Stomach smooth muscle (tissue), 2 donors: Measurements from ENCODE around the gene PCDHGA3.
"Not testable (repeated sequence)": the region's sequence is repeated elsewhere in the genome, so short reads cannot be mapped to it uniquely, and the experiment has no call there.

Experiments
- H3K27ac ChIP-seq: one replicate; pipeline ENCODE4 v1.7.0; 2013; ENCODE audit warnings: mild to moderate bottlenecking, low read length, inconsistent platforms
- H3K27me3 ChIP-seq, 2 donors: one replicate each; pipeline ENCODE4 v1.7.0; 2013; ENCODE audit warnings: low read length in 2 of 2; ENCODE audit not compliant: insufficient read depth in 2 of 2, control insufficient read depth in 1 of 2
- H3K36me3 ChIP-seq, 2 donors: one replicate each; pipeline ENCODE4 v1.7.0; 2013; ENCODE audit warnings: low read length in 2 of 2; ENCODE audit not compliant: control insufficient read depth in 2 of 2, insufficient read depth in 2 of 2
- H3K4me1 ChIP-seq: one replicate; pipeline ENCODE4 v1.7.0; 2013; ENCODE audit warnings: low read length; ENCODE audit not compliant: control insufficient read depth, insufficient read depth
- H3K4me3 ChIP-seq, 2 donors: one replicate each; pipeline ENCODE4 v1.7.0; 2013; ENCODE audit warnings: low read length in 2 of 2
- H3K9ac ChIP-seq, 2 donors: one replicate each; pipeline ENCODE4 v1.7.0; 2013; ENCODE audit warnings: low read length in 2 of 2, mild to moderate bottlenecking in 1 of 2
- H3K9me3 ChIP-seq, 2 donors: one replicate each; pipeline ENCODE4 v1.7.0; 2013; ENCODE audit warnings: low read length in 2 of 2; ENCODE audit not compliant: control insufficient read depth in 2 of 2
- donor health status: healthy.
- donor health status: Pancreatic carcinoma.

The PCDHGA3 gene

DNA sequence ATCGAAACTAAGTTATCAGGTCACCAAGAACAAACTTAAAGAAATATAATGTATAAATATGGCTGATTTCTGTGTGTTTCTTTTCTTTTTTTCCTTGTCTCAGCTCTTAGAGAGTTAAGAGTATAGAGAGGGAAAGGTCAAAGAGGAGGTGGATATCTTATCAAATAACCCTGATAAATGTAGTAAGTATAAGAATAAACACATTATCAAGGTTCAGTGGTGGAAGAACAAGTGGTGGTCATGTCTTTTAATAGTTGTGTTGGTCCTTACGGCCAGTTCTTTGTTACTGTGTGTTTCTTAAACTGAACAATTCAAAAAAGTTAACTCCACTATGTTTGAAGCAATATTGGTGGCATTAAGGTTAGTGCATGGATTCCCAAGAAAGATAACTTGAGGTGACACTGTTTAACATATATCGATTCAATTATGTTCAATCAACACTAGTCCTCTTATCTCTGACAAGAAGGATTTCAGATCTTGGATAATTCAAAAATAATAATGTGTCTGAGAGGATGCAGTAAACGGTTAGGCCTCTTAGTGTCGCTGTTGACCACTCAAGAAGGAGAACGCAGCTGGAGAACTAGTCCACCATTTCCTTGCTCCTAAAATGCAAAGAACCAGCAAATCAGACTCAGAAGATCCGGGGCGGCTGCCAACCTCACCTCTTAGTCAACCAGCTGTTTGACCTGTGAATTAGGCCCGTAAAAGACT lies at the start of gene PCDHGA3:
Gene PCDHGA3, plus strand, starts transcription at position 588 of the 711 bp plus-strand sequence. CDS start 205 bp downstream, outside the sequence.
- Histone ChIP-seq H3K4me3 (peak within 1 kb of the TSS in 1 of 2 donors; percentile 54), H3K27ac (no peak within 1 kb of the TSS), H3K27me3 (peaks cover 0 to 4% of the 10 kb centered on the region in 2 donors)

DNA sequence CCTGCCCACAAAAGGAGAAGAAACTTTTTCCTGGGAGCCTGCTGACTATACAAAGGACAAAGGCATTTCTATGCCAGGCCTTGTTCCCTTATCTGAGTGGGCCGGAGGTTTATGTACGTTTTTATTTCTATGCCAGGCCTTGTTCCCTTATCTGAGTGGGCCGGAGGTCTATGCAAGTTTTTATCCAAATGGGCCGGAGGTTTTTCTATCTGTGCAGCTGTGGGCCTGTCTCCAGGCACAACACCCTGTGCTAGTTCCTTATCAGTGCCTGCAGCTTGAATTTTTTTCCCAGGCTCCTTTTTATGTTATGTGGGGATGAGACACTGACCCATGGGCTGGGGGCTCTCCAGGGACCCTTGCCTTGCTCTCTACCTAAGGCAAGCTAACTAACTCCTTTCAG lies 45.3 kb upstream of the PCDHGA3 start:
- no peaks in the 10 kb centered on the region for H3K4me1 ChIP-seq
- no peak overlapping the region for H3K4me3 ChIP-seq
- H3K27me3 ChIP-seq, result no peaks in the 10 kb centered on the region
- no peak overlapping the region for H3K9ac ChIP-seq
- no peak overlapping the region for H3K27ac ChIP-seq
- peaks cover 0 to 3% of the 10 kb centered on the region in 2 donors for H3K36me3 ChIP-seq
- peaks cover 29 to 52% of the 10 kb centered on the region in 2 donors for H3K9me3 ChIP-seq

More for the DNA sequence above, at the start of gene PCDHGA3:
- Histone ChIP-seq H3K9me3 (peaks cover 46 to 53% of the 10 kb centered on the region in 2 donors), H3K36me3 (no peaks in the 10 kb centered on the region), H3K9ac (no peak within 1 kb of the TSS), H3K4me1 (no peaks in the 10 kb centered on the region)

DNA sequence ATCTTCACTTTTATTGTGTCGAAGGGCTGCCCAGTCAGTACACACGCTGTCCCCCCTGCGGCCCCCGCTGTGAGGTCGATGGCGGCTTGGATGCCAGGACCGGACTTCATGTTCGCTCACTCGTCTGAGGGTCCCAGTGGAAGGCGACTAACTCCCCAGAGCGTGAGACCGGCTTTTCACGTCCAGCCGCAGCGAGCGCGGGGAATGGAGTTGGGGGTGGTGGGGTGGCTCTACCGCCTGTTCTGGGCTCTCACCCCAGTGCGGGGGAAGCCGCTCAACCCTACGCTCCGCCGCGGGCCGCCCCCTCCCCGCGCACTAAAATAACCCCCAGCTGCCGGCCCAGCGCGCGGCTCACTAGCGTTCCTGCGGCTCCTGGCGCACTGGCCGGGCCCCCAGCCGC lies 39.9 kb upstream of the PCDHGA3 start, which contains the start of gene SLC25A2:
Gene SLC25A2, minus strand, starts transcription at position 294 of the 400 bp plus-strand sequence. Its CDS starts 184 bp downstream, at position 110.
- H3K36me3 ChIP-seq, result no peaks in the 10 kb centered on the region
- no peaks in the 10 kb centered on the region for H3K27me3 ChIP-seq
- peaks cover 32 to 73% of the 10 kb centered on the region in 2 donors for H3K9me3 ChIP-seq
- no peaks in the 10 kb centered on the region for H3K4me1 ChIP-seq
- H3K27ac ChIP-seq, result no peak within 1 kb of the TSS
- no peak within 1 kb of the TSS for H3K9ac ChIP-seq
- peak within 1 kb of the TSS in 1 of 2 donors; percentile 14 for H3K4me3 ChIP-seq

DNA sequence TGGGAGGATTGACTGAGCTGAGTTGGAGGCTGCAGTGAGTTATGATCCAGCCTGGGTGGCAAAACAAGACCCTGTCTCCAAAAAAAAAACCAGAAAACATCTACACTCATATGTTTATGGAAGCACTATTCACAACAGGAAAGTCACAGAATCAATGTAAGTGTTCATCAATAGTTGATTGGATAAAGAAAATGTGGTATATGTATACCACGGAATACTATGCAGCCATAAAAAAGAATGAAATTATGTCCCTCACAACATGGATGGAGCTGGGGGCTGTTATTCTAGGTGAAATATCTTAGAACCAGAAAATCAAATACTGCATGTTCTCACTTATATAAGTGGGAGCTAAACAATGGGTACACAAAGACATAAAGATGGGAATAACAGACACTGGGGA lies 37.0 kb upstream of the PCDHGA3 start:
- Histone ChIP-seq H3K27me3 (no peaks in the 10 kb centered on the region), H3K9ac (no peak overlapping the region), H3K4me1 (no peaks in the 10 kb centered on the region), H3K36me3 (peaks cover 0 to 2% of the 10 kb centered on the region in 2 donors), H3K4me3 (no peak overlapping the region), H3K9me3 (peaks cover 30 to 64% of the 10 kb centered on the region in 2 donors), H3K27ac (no peak overlapping the region)

DNA sequence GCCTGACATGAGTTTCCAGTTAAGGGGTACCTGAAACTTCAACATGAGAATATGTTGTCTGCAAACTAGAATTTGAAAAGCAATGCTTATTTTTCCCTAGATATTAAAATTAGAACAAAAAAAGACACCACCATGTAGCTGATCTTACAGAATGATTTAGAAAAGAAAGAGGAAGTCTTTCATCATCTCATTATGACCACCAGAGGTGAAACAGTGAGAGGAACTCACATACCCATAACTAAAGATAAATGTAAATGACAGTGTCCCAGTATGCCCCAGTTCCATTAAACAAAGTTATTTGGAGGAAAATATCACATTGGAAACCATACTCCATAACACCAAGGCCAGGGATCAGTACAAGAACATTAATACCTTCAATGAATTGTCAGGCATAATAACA lies 29.9 kb upstream of the PCDHGA3 start:
- Histone ChIP-seq H3K9me3 (peaks cover 26 to 57% of the 10 kb centered on the region in 2 donors), H3K4me1 (no peaks in the 10 kb centered on the region), H3K27me3 (no peaks in the 10 kb centered on the region), H3K27ac (no peak overlapping the region), H3K9ac (no peak overlapping the region), H3K4me3 (no peak overlapping the region), H3K36me3 (peaks cover 2 to 11% of the 10 kb centered on the region in 2 donors)

DNA sequence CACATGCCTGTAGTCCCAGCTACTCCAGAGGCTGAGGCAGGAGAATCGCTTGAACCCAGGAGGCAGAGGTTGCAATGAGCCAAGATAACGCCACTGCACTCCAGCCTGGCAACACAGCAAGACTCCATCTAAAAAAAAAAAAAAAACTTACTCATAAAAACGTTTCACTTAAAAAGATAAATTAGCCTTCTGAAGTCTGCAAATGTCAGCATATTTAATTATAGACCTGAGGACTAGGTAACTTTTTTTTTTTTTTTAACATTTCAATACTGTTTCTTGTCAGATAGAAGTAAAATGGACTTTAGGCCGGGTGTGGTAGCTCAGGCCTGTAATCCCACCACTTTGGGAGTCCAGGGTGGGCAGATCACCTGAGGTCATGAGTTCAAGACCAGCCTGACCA lies 26.7 kb upstream of the PCDHGA3 start:
- not testable (repeated sequence) for H3K4me3 ChIP-seq, H3K9ac ChIP-seq, H3K4me1 ChIP-seq, H3K27ac ChIP-seq, H3K27me3 ChIP-seq
- peaks cover 33 to 57% of the 10 kb centered on the region in 2 donors for H3K9me3 ChIP-seq
- H3K36me3 ChIP-seq, result peaks cover 6 to 21% of the 10 kb centered on the region in 2 donors

DNA sequence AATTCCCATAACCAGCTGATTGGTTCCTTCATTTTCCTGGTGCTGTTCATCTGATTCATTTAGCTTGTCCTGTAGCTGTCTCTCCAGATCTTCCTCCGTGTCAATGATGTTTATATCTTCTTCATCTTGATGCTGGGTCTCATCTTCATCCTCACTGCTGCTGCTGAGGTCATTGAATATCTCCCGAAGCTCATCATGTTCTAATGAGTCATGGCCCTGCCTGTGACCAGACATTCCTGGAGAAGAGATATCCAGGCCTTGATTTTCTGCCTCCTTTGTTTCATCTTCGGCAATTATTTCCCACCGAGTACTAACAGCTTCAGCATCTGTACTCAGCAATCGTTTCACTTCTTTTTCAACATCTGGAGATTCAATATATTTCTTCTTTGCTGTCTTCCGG lies 24.4 kb upstream of the PCDHGA3 start:
- no peak overlapping the region for H3K9ac ChIP-seq
- H3K27me3 ChIP-seq, result no peaks in the 10 kb centered on the region
- no peak overlapping the region for H3K27ac ChIP-seq
- H3K4me3 ChIP-seq, result peak overlapping the region; percentile 84 to 90
- peaks cover 28 to 46% of the 10 kb centered on the region in 2 donors for H3K9me3 ChIP-seq
- H3K36me3 ChIP-seq, result peaks cover 6 to 21% of the 10 kb centered on the region in 2 donors
- H3K4me1 ChIP-seq, result no peaks in the 10 kb centered on the region

DNA sequence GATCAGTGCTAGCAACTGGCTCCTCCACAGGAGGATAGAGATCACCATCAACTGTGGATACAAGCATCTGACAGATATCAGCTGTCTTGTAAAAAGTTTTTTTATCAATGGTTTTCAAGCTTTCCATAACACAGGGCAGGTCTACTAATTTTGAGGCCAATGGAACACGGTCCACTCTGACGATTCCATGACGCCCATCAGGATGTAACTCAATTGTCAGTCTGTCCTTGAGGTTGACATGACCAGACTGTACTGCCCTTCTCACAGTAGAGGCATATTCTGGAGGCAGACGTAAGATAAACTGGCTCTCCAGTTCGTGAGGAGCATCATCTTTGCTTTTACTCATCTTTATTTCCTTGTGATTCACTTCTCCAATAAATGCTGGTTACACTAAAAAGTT lies 23.9 kb upstream of the PCDHGA3 start:
- peaks cover 6 to 21% of the 10 kb centered on the region in 2 donors for H3K36me3 ChIP-seq
- H3K4me1 ChIP-seq, result no peaks in the 10 kb centered on the region
- H3K27me3 ChIP-seq, result no peaks in the 10 kb centered on the region
- no peak overlapping the region for H3K27ac ChIP-seq
- H3K4me3 ChIP-seq, result peak overlapping the region; percentile 84 to 90
- H3K9ac ChIP-seq, result no peak overlapping the region
- peaks cover 28 to 46% of the 10 kb centered on the region in 2 donors for H3K9me3 ChIP-seq

DNA sequence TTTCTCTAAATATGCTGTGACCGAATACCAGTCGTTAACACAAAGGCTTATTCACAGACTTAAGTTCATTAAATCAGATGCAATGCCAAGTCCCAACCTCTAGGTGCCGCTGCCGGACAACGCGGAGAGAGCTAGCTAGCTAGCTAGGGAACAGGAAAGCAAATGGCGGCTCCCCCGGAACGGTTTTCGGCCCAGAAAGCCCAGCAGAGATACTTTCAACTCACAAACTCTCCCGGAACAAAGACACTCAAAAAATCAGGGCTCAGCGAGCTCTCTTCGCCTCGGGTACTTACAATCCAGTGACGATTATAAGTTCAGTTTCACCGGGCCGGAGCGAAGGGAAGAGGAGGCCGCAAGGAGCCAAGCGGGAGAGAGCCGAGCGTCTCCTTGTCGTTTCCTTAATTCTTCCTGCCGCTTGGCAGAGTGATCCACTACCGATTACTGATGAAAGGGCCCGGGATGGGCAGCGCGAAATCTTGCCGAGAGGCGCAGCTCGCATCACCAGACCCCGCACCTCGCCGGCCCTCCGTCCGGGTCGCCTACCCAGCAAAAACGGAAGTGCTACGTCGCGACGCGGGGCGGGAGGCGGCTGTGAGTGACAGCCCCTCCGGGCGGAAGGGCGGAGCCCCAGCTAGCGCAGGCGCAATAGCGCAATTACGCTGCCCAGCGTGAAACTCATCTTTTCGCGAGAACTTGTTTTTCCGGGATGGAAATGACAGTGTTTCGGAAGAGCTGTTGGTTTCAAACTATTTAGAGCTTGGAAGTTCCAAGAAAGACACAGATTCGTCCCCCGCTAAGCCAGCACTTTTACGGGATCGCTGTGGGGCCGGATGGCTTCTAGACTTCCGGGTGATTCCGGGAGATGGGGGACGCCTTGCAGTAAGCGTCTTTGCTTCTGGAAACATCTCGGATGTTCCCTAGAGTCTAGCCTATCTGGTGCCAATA lies 23.1 kb upstream of the PCDHGA3 start, which contains the start of gene TAF7:
Gene TAF7, minus strand, starts transcription at position 560 of the 945 bp plus-strand sequence. CDS start 740 bp downstream, outside the sequence.
- H3K4me3 ChIP-seq, result peak within 1 kb of the TSS; percentile 84 to 90
- peak within 1 kb of the TSS; percentile 89 to 92 for H3K9ac ChIP-seq
- H3K36me3 ChIP-seq, result peaks cover 6 to 21% of the 10 kb centered on the region in 2 donors
- peaks cover 26 to 40% of the 10 kb centered on the region in 2 donors for H3K9me3 ChIP-seq
- peak within 1 kb of the TSS; percentile 90 for H3K27ac ChIP-seq
- no peaks in the 10 kb centered on the region for H3K4me1 ChIP-seq
- H3K27me3 ChIP-seq, result no peaks in the 10 kb centered on the region

DNA sequence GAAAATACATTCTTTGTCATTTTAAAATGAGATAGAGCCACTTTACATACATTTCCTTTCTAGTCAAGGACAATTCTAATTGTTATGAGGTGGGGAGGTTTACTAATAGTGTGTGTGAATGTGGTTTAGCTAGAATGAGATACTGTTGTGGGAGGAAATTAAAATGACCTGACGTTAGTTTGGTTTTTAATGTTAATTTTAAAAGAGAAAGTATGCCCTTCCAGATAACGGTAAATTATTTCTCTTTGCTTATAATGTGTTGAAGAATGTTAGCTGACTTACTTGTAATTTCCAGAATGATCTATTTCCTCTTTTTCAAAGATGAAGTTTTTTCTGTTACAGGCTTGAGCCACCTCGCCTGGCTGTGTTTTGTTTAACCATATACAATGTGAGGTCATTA lies 21.4 kb upstream of the PCDHGA3 start:
- Histone ChIP-seq H3K9ac (no peak overlapping the region), H3K27me3 (no peaks in the 10 kb centered on the region), H3K4me3 (no peak overlapping the region), H3K9me3 (peaks cover 22 to 31% of the 10 kb centered on the region in 2 donors), H3K36me3 (peaks cover 6 to 17% of the 10 kb centered on the region in 2 donors), H3K27ac (no peak overlapping the region), H3K4me1 (no peaks in the 10 kb centered on the region)
